ENCODE results near the gene CCDC141.

Gene CCDC141

DNA sequence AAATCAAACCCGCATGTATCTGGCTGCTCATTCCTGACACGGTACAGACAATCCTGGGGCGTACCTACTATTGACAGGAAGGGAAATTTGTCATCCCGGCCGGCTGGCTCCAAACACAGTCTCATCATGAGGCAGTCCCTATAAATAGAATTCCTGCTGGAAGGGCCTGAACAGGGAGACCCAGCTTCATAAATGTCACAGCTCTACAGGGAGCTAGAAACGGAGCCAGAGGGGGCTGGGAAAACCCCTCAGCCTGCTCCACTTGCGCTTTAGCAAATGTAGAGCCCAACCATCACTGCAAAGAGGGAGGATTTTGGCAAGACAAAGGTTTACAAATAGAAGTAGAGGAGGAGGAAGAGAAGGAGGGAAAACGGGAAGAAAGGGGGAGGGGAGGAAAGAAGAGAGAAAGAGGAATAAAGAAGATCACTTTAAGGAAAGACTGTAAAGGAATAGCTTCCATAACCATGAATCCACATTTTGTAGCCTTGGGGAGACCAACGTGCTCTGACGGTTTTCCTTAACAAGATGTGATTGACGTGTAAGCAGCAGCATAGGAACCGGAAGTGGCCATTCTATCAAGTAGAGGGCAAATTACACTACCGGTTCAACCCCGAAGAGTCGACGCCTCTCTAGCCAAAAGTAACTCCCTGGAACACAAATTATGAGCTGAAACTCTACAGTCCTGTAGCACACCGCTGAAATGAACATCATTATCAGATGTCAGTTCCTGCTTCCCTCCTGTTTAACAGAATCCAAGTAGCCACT is 185.9 kb downstream of the CCDC141 start:
- peak; percentile 66 for DNase-seq

DNA sequence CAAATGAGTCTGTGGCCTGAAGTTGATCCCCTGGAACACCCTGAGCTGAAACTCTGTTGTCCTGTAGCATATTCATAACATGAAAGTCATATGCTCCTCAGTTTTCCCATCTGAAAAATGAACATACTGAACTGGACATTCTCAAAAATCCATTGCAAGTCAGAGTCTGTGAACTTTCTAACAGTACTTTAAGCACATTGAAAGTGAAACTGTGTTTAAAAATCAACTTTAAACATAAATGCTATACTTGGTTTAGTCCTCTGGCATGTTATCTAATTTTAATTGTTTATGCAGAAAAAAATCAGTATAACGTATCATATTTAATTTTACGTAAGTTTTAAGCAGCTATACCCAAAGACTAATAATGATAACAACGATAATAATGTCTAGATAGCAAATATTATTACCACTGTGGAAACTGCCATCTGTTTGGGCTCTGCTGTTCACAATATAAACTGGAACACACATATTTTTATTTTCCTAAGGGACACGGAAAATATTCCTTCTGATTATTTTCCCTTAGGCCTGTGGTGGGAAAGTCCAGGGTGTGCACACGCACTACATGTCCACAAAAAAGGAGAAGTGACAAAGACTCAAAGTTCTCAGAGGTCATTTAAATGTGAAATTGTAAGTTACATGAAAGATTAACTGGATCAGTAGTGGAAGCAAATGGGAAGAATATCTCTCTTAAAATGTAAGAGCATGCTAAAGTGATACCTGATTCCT is 186.6 kb downstream of the CCDC141 start:
- no peak for DNase-seq

DNA sequence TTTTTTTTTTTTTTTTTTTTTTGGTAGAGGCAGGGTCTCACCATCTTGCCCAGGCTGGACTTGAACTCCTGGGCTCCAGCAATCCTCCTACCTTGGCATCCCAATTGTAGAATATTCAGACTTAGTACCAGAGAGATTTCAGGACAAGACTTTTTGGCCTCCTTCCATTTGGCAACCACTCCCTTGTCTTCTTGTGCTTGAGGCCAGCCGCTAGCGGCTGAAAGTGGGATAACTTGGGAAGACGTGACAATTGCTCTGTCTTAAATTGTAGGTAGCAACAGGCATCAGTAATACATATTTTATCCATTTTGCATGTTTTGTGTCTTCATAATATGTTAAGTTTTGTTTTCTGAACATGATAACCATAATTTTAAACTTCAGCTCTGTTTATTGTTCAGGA is 189.4 kb downstream of the CCDC141 start:
- DNase-seq, result peak; percentile 42

DNA sequence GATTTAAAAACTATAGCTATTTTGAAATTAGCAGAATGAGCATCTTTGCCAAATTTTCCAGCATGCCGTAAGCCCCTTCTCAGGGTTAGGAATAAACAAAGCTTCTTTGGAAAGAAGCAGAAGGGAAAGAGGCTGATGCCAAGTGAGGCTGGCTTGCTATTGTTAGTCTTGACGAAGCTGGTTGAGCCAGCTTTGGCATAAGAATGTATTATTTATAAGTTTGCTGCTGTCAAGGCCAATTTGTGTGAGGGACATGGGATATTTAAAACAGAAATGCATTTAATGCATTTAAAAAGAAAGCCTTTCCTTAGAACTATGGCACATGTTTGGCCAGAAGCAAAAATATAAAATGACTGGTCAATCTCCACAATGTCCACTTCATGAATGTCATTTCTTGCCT is 190.2 kb downstream of the CCDC141 start:
- no peak for DNase-seq

DNA sequence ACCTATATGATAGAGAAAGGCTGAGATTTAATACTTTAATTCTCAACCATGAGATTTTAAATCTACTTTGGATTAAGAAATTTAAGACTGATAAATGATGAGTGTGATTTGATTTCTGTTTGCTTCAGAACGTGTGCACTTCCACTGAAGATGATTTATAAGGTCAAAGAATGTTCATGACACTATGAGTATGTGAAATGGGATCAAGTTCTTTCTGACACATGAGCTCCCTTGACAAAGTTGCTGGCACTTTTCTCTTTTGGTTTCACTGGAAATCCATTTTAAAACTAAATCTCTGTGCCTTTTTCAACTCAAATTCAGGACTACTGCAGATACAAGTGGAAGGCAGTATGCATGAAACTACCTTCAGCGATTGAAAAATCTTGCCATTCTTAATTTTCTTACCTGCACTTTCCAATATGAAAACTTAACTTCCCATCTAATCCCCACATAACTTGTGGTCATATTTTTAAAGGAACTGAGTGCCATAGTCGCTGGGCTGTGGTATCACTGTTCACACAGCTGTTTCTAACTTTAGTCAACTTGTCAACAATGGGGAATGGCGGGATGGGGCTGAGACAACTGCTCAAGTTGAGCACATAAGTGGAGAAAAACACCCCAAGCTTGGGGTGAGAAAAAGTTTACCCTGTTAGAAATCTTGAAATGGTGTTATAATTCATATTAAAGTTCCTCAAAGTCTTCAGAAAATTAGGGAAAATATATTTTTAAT is 190.9 kb downstream of the CCDC141 start:
- DNase-seq, result no peak

DNA sequence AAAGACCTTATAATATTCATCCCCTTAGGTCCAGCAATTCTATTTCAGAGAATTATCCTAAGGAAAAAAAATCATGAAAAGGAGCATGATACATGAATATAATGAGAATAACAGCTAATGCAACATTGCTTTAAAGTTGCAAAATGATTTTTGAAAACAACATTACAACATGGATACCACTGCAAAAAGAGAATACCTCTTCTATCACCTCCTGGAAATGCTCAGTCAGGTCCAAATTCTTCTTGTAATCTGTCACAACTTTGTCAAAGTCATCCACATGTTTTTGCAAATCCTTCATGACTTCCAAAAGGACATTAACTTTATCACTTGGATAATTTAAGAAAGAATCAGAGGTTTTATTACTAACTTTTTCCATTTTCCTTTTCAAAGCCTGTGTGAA is 194.8 kb downstream of the CCDC141 start:
- DNase-seq, result no peak

DNA sequence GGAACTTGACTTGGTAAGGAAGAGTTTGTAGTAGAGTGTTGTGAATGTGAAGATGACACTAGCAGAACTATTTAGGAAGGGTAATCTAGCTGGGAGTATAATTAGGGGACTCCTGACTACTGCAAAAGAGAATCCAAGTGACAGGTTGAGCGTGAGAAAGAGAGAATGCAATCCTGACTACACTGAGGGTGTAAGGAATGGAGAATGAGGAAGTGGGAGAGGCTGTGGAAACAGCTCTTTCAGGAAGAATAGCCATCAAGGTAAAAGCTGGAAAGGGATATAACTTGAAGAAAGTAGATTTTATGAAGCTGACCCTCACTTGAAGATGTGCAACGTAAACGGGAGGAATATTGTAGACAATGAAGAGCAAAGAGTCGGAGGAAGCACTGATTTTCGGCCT is 201.6 kb downstream of the CCDC141 start:
- no peak for DNase-seq

DNA sequence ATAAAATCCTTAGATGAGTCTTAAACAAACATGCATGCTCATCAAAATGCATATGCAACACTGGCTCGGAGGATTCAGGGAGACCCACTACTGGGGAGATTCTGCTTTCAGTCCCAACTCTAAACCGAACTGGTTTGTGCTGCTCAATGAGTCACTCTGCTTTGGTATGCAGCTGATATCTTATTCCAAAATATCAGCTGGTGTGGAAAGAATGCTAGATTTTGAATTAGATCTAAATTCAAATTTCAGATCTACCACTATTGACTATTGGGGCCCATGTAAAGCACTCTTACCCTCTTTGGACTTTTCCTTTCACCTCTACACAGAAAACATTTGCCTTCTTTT is 203.5 kb downstream of the CCDC141 start:
- DNase-seq, result peak; percentile 15

DNA sequence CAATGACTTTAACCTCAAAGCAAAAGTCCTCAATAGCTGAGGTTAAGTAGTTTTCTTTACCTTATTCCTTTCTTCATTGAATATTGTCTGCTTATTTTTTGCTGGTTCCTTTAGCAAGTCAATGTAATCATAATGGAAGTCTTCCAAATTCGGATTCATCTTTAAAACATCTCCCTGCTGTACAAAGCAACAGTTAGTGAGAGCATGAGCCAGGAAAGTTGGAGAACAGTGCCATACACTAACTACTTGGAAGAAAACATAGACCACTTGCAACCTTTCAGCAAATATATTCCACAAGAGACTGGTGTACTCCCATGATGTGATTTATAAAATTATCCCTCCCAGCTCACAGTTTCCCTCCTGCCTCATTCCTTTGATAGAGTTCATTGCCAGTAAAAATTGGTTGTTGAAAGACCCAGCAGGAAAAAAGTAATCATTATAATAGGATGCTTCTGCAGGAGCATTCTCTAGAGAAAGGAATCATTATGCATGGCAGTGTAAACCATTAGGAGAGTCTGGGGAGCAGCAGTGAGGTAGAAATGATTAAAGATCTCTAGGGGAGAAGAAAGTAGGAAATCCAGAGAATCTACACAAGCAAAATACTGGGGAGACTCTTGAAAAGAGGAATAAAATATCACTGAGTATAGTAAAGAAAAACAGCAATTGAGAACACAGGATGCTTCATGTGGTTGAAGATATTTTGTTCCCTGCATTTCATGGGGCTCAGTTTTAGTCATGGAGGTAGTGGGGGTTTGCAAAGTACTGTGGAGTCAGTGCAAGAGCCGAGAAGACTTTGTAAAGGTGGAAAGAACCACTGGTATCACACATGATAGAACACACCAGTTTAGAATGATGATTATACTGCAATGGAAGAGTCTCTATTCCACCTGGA is 204.1 kb downstream of the CCDC141 start:
- peak; percentile 70 for DNase-seq

DNA sequence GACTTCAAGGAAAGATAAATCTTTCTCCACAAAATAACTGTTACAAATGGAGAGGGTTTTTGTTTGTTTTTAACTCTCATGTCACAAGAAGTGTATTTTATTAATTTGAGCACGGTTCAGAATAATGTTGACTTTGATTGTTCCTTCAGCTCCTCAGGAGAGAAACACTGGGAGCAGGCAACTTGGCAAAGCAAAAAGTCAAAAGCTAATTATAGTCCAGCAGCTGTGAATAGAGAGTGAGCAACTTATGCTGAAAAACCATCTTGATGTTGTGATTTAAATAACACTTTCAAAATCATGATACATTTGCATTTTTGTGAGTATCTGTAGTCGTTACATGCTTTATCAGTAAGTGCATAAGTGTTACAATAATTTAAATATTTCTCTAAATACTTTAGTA is 205.2 kb downstream of the CCDC141 start:
- no peak for DNase-seq

DNA sequence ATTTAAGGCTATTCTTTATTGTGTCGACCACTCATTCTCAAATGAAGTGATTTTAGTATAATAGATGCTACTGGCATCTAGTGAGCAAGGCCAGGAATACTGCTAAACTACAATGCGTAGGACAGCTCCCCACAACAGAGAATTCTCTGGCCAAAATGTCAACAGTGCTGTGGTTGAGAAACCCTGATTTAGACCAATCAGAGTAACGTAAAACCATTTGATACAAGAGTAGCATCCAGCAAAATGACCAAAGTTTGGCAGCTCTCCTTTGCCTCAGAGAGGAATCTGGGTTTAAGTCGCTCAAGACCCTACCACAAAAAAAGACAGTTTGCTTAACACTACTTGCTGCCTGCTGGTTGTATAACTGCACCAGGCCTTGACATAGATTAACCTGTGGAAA is 205.7 kb downstream of the CCDC141 start:
- no peak for DNase-seq

DNA sequence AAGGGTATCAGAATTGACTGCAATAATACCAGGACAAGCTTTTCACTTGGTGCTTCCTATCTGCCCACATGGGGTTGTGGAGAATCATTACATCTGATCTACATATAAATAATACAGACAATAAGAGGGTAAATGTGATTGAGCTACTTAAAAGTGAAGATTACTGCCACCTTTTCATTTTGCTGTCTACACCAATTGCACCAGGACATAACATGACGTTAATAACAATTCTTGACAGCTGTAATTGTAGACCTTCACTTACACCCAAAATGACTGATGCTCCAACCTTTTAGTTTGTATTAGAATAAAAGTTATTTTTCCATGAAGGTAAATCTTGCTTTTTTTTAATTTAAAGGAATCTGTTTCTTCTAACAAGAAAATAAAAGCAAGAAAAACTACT is 206.2 kb downstream of the CCDC141 start:
- DNase-seq, result no peak

DNA sequence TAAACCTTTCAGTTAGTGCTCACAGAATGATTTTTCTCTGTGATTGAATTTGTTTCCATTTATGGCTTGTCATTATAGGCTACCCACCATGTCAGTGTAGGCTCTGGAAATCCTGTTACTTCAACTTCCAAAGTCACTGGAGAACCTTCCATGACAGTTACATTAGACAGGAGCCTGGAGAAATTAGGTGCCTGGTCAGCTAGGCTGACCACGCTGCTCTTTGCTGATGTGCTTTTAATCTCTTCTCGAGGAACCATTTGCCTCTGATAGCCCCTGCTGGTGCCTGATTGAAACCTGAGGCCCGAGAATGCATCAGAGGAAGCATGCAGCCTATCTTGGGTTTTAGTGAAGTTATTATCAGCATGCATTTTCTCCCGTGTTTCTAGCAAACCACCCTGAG is 213.1 kb downstream of the CCDC141 start:
- no peak for DNase-seq

DNA sequence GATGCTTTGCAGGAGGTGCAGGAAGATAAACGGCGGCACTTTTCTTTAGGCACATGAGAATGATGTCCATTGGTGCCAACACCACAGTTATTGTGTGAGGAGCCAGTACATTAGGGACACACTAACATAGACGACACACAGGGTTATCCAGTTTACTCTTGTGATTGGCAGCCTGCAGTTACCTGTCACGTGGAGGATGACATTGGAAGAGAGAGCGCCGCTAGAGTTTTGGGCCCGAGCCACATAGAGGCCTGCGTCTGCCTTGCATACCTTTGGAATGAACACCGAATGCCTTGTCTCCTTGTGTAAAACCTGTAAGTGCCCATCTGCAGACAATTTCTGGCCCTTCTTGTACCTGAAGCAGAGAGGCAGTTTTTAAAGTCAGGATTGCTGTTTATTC is 215.9 kb downstream of the CCDC141 start:
- no peak for DNase-seq

DNA sequence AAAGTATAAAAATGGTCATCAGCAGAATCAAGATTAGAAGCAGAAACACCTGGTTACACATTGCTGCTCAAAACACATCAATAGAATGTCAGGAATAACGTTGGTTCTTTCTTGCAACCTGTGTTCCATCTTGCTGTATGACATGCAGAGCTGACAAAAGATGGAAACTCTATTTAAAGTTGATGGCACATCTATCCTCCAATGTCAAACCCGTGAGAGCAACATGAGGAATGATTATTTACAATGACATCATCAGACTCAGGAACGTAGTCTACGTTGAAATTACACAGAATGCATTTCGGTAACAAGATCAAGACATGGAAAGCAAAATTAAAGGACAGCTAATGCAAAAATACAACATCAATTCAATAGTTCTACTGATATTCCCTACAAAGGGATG is 216.6 kb downstream of the CCDC141 start:
- DNase-seq, result no peak

DNA sequence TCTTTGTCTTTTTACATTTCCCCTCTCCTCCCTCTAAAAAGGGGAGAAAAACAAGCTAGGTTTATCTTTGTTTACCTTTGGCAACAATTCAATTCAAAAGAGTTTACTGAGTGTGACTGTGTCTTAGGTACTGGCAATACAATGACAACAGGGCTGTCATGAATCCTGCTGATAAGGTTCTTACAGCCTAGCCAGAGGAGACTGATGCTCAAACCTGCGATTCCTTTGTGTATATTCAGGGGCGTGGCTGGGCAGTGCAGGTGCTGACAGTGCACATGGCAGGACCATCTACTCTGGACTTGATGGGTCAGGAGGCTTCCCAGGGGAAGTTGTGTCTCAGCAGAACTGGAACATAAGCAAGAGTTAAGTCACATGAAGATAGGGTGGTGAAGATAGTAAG is 219.5 kb downstream of the CCDC141 start:
- no peak for DNase-seq

DNA sequence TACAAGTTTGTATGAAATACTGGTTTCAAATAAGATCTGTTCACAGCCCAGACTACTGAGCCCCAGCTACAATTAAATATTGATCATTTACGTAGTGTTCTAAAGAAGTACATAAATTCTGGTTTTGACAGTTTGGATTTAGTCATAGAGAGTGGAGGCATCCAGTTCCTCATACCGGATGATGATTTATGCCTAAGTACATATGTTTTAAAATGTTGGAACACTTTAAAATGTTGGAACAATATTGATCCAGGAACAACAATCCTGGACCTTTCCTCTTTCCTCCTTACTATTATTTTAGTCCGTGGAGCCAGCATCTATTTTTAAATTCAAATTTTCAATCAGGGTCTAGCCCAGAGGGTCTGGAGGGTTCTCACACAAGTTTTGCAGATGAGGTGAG is 220.0 kb downstream of the CCDC141 start:
- DNase-seq, result no peak

DNA sequence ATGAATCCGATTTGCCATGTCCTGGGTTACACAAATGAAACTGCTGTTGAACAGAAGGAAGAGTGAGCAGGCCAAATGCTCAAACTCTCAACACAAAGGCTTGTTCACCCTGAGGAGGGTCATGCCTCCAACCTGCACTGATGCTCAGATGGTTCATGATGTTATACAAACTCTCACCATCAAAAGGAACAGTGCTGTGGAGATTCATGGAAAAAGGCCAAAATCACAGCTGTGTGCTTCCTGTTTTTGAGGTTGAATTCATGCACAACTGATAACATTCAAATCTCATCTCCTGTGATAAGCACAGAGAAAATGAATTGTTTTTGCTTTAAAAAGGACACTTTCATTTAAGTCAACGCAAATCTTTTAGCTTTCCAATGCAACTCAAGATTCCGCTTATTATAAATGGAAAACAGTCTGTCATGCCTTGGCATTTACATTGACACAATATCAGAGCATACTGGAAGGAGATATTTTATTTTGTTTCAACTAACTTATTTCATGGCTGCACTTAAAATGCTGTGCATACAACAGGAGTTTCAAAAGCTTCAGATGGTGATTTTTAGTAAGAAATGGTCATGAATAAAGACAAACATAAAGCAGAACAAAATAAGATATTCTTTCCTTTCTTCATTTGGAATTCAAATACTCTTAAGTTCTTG is 220.5 kb downstream of the CCDC141 start:
- peak; percentile 29 for DNase-seq

DNA sequence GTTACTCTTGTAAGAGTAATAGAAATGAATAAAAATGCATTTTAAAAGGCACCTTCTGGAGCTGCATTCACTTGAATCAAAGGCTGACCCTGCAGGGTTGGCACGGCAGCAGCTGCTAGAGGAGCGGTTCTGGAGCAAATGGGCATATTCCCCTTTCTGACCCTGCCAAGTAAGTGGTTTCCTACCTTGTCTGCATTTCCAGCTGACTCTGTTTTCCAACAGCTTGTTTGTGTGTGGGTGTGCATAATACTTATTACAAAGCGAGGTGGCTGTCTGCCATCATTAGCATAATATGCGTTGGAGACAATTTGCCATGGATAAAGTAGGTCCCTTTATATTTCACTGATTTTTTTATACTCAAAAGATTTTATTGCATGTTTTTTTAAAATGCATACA is 221.5 kb downstream of the CCDC141 start:
- DNase-seq, result no peak

DNA sequence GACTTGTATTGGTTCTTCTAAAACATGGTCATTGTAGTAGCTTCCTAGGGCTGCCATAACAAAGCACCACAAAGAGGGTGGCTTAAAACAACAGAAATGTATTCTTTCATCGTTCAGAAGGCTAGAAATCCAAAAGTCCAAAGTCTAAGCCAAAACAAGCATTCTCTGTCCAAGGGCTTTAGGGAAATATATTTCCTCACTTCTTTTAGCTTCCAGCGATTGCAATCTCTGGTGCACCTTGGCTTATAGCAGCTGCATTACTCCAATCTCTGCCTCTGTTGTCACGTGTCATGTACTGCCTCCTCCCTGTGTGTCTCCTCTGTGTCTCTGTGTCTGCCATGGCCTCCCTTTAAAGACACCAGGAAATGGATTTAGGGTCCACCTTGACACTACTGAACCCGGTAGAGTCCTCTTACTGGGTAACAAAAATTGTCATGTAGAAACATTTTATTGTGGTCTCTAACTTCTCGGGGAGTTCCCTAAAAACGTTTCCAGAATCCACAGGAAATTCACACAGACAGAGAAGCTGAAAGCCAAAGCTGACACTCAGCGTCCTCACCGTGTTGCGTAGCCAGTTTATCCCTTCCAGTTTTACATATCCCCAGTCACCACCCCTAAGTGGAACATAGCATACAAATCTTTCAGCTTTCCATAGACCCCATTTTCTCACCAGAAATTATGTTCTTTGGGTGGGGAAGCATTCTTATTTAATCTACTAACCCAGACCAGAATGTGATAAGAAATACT is 222.0 kb downstream of the CCDC141 start:
- no peak for DNase-seq

DNA sequence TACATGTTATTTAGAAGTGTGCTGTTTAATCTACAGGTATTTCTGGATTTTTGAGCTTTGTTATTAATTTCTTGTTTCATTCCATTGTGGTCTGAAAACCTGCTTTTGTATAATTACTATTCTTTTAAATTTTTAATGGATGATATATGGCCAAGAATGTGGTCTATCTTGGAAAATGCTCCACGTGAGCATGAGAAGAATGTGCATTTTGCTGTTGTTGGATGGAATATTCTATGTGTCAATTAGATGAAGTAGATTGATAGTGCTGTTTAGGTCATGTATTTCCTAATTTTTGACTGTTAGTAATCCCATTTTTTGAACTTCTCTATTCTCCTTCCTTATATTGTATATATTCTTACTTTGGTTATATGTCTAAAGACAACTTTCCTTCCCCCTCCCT is 222.8 kb downstream of the CCDC141 start:
- DNase-seq, result no peak

DNA sequence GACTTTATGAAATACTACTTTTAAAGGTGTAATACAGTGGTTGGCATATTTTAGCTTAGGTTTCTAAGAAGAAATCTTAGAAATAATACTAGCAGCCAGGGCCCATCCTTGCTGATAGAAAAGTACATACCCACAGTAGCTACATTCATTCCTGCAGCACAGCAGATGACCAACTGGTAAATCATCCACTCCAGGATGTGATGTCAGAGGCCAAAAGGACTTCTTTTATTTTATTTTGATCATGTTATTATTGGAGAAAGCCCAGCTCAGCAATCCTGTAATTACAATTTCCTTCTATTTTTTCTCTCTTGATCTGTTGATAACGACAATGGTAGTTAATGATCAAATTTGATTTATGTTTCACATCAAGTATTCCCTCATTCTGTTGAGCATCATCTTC is 224.8 kb downstream of the CCDC141 start:
- DNase-seq, result peak; percentile 80

Data from HCEC 1CT (cell line).